Stimulated activated effector memory CD8-positive, alpha-beta T cell treated with anti-CD3 and anti-CD28 coated beads, Interleukin-12 subunit alpha, Interleukin-12 subunit beta, amount 100 ng/mL, for 72 hours (primary cell): ENCODE measurements around the gene FAF1.
"Not testable (repeated sequence)": the region's sequence is repeated elsewhere in the genome, so short reads cannot be mapped to it uniquely, and the experiment has no call there.

Experiments used
- ATAC-seq: fragments of 150-1000 bp; cut with Tn5 transposase; 2 replicates; pipeline ENCODE4 v1.10.0; 2021
- DNase-seq, 2 donors: peaks; one replicate each; pipeline ENCODE4 v3.0.0; 2021 to 2022; ENCODE audit warnings: low spot score in 2 of 2
- H3K27ac Mint-ChIP-seq: one replicate; pipeline ENCODE4 v1.8.0; 2022; ENCODE audit warnings: mild to moderate bottlenecking, mixed read lengths
- H3K36me3 Mint-ChIP-seq: one replicate; pipeline ENCODE4 v1.8.0; 2022; ENCODE audit warnings: mild to moderate bottlenecking, mixed read lengths
- H3K4me1 Mint-ChIP-seq: one replicate; pipeline ENCODE4 v1.8.0; 2022; ENCODE audit warnings: mixed read lengths
- H3K4me3 Mint-ChIP-seq: one replicate; pipeline ENCODE4 v1.8.0; 2022; ENCODE audit warnings: mild to moderate bottlenecking, mixed read lengths
- H3K9me3 Mint-ChIP-seq: one replicate; pipeline ENCODE4 v1.8.0; 2022; ENCODE audit warnings: mixed read lengths

The FAF1 gene

DNA sequence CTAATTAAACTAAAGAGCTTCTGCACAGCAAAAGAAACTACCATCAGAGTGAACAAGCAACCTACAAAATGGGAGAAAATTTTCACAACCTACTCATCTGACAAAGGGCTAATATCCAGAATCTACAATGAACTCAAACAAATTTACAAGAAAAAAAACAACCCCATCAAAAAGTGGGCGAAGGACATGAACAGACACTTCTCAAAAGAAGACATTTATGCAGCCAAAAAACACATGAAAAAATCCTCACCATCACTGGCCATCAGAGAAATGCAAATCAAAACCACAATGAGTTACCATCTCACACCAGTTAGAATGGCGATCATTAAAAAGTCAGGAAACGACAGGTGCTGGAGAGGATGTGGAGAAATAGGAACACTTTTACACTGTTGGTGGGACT, 95.2 kb downstream of the FAF1 start:
- not testable (repeated sequence) for H3K36me3 Mint-ChIP-seq, DNase-seq, H3K27ac Mint-ChIP-seq, H3K4me3 Mint-ChIP-seq, ATAC-seq
- peaks cover 28% of the 10 kb centered on the region for H3K4me1 Mint-ChIP-seq
- peaks cover 15% of the 10 kb centered on the region for H3K9me3 Mint-ChIP-seq

DNA sequence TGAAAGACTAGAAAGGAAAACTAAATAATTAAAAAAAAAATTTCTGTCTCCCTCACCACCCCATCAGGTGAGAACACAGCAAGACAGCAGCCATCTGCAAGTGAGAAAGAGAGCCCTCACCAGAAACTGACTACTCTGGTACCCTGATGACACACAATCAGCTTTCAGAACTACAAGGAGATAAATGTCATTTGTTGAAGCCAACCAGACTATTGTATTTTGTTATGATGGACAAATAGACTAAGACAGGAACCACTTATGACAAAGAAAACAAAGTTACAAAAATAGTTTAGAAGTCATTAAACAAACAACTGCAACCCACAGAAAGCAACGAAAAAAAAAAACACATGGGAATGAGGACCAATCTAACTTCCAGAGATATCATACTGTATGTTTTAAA, 98.3 kb downstream of the FAF1 start:
- no peak for ATAC-seq
- Mint-ChIP-seq H3K27ac (no peak overlapping the region), H3K4me1 (peaks cover 23% of the 10 kb centered on the region), H3K36me3 (no peaks in the 10 kb centered on the region), H3K4me3 (no peak overlapping the region), H3K9me3 (peaks cover 15% of the 10 kb centered on the region)
- DNase-seq, result no peak

DNA sequence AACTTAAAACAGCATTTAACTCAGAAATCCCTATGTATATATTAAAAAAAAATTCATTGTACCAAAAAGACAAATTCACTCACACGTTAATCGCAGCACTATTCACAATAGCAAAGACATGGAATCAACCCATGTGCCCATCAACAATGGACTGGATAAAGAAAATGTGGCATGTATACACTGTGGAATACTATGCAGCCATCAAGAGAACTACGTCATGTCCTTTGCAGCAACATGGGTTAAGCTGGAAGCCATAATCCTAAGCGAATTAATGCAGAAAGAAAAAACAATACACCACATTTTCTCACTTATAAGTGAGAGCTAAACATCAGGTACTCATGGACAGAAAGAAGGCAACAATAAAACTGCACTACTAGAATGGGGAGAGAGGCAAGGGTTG, 99.4 kb downstream of the FAF1 start:
- no peak for ATAC-seq
- peaks cover 15% of the 10 kb centered on the region for H3K9me3 Mint-ChIP-seq
- H3K4me3 Mint-ChIP-seq, result no peak overlapping the region
- no peak overlapping the region for H3K27ac Mint-ChIP-seq
- H3K4me1 Mint-ChIP-seq, result peaks cover 13% of the 10 kb centered on the region
- peaks cover 5% of the 10 kb centered on the region for H3K36me3 Mint-ChIP-seq
- no peak for DNase-seq

DNA sequence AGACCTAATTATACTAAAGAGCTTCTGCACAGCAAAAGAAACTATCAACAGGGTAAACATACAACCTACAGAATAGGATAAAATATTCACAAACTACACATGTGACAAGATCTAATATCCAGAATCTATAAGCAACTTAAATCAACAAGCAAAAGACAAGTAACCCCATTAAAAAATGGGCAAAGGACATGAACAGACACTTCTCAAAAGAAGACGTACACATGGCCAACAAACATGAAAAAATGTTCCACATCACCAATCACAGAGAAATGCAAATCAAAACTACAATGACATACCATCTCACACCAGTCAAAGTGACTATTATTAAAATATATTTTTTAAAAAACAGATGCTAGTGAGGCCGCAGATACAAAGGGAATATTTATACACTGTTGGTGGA, 99.8 kb downstream of the FAF1 start:
- no peak overlapping the region for H3K4me3 Mint-ChIP-seq
- H3K36me3 Mint-ChIP-seq, result peaks cover 5% of the 10 kb centered on the region
- ATAC-seq (no peak), DNase-seq (no peak)
- H3K9me3 Mint-ChIP-seq, result peaks cover 15% of the 10 kb centered on the region
- H3K4me1 Mint-ChIP-seq, result peaks cover 13% of the 10 kb centered on the region
- no peak overlapping the region for H3K27ac Mint-ChIP-seq

DNA sequence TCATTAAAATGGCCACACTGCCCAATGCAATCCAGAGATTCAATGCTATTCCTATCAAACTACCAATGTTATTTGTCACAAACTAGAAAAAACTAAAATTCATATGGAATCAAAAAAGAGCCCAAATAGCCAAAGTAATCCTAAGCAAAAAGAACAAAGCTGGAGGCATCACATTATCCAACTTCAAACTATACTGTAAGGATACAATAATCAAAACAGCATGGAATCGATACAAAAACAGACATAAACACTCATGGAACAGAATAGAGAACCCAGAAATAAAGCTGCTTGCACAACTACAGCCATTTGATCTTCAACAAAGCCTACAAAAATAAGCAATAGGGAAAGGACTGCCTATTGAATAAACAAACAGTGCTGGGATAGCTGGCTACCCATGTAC, 100.4 kb downstream of the FAF1 start:
- Mint-ChIP-seq H3K9me3 (peaks cover 15% of the 10 kb centered on the region), H3K27ac (no peak overlapping the region), H3K4me3 (no peak overlapping the region), H3K4me1 (peaks cover 13% of the 10 kb centered on the region), H3K36me3 (peaks cover 5% of the 10 kb centered on the region)
- no peak for DNase-seq
- ATAC-seq, result no peak

DNA sequence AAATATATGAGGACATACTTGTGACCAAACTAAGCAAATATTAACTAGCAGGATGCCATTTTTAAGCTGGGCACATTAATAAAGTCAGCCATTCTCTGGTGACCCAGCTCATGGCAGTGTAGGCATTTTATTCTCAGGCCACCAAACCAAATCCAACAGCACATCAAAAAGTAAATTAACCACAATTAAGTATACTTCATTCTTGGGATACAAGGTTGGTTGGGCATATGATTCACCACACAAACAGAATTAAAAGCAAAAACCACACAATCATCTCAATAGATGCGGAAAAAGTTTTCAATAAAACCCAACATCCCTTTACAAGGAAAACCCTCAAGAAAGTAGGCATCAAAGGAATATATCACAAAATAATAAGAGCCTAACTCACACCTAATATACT, 101.3 kb downstream of the FAF1 start:
- Mint-ChIP-seq H3K4me3 (no peak overlapping the region), H3K27ac (no peak overlapping the region), H3K9me3 (peaks cover 15% of the 10 kb centered on the region), H3K36me3 (peaks cover 5% of the 10 kb centered on the region), H3K4me1 (peaks cover 13% of the 10 kb centered on the region)
- no peak for DNase-seq
- no peak for ATAC-seq

DNA sequence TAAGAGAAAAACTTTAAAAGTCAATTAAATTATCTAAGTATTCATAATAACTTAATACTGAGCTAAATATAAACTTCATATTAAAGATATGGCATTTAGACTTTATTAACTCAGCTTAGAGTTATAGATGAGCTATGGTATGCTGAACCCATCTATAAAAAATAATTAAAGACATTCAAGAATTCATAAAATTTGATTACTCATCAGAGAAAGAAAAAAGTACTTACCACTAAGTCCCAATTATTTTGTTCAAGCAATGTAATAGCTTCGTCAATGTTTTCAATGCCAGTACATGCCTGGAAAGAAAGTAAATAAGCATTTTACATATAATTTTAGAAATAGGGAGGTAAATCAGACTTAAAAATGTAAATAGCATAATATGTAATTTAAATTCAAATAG, 102.4 kb downstream of the FAF1 start:
- Mint-ChIP-seq H3K9me3 (peaks cover 13% of the 10 kb centered on the region), H3K4me1 (peaks cover 7% of the 10 kb centered on the region), H3K27ac (no peak overlapping the region), H3K4me3 (no peak overlapping the region), H3K36me3 (peaks cover 5% of the 10 kb centered on the region)
- no peak for DNase-seq
- ATAC-seq, result no peak

DNA sequence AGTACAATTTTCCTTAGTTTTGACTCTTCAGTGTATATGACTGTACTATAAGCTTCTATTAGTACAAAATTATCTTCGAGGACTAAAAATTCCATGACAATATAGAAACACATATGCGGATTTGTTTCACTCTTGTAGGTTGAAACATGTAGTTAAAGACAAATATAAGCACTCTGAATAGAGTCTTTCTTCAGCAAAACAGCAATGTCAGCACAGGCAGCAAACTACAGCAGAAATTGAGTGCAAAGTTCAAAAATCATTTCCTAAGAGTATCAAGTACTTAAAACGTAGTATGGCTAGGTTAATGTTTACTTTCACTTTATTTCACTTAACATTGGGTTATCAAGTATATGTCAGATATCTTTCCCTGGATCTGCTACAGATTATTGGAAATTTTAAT, 106.7 kb downstream of the FAF1 start:
- no peak for DNase-seq
- H3K4me3 Mint-ChIP-seq, result no peak overlapping the region
- ATAC-seq, result no peak
- no peak overlapping the region for H3K27ac Mint-ChIP-seq
- peaks cover 5% of the 10 kb centered on the region for H3K36me3 Mint-ChIP-seq
- peaks cover 9% of the 10 kb centered on the region for H3K4me1 Mint-ChIP-seq
- H3K9me3 Mint-ChIP-seq, result no peaks in the 10 kb centered on the region

DNA sequence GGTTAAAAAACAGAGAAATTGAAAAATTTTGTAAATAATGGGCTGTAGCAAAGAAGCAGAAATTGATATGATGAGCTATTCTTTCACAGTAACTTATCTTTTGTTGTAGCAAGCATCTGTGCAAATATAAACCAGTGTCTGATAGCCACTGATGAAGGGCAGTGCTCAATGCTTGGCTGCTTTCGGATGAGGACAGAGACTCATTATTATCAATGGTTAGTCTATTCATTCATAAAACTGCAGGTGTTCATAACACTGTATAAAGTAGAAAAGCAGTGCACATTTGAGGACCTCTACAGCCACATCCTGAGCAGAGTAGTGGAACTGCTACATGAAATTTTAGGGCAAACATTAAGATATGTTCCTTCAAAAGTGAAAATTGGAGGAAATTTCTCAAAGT, 107.2 kb downstream of the FAF1 start:
- ATAC-seq, result no peak
- DNase-seq, result no peak
- Mint-ChIP-seq H3K9me3 (peaks cover under 1% of the 10 kb centered on the region), H3K36me3 (peaks cover 5% of the 10 kb centered on the region), H3K4me1 (peaks cover 9% of the 10 kb centered on the region), H3K27ac (no peak overlapping the region), H3K4me3 (no peak overlapping the region)

DNA sequence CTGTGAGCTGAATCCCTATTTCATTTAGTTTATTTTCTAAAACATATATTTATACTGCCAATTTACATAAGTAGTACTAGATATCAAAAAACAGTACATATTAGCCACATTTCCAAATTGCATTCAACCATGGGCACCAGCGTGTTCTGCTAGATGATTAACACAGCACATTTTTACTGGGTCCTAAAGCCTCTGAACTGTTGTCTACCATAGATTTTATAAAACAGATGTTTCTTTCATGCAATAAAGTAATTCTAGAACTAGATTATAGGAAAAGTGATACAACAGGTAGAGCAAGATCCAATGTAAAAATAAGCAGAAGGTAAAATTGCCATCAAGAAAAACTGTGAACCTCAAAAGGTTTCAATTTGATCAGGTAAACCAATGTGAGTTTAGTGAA, 108.6 kb downstream of the FAF1 start:
- no peak overlapping the region for H3K4me3 Mint-ChIP-seq
- H3K36me3 Mint-ChIP-seq, result peaks cover 5% of the 10 kb centered on the region
- DNase-seq, result no peak
- no peak overlapping the region for H3K27ac Mint-ChIP-seq
- ATAC-seq, result no peak
- peaks cover 5% of the 10 kb centered on the region for H3K9me3 Mint-ChIP-seq
- peaks cover 12% of the 10 kb centered on the region for H3K4me1 Mint-ChIP-seq

DNA sequence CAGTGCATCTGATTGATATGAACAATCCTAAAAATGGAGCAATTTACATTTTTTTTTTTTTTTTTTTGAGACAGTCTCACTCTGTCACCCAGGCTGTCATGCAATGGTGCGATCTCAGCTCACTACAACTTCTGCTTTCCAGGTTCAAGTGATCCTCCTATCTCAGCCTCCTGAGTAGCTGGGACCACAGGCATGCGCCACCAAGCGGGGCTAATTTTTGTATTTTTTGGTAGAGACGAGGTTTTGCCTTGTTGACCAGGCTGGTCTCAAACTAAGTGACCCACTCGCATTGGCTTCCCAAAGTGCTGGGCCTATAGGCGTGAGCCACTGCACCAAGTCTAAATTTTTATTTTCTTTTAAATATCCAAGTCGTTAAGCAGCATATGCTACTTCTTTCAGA, 109.0 kb downstream of the FAF1 start:
- DNase-seq (no peak), ATAC-seq (no peak)
- peaks cover 1% of the 10 kb centered on the region for H3K36me3 Mint-ChIP-seq
- peaks cover 16% of the 10 kb centered on the region for H3K4me1 Mint-ChIP-seq
- H3K4me3 Mint-ChIP-seq, result no peak overlapping the region
- H3K27ac Mint-ChIP-seq, result no peak overlapping the region
- peaks cover 5% of the 10 kb centered on the region for H3K9me3 Mint-ChIP-seq

DNA sequence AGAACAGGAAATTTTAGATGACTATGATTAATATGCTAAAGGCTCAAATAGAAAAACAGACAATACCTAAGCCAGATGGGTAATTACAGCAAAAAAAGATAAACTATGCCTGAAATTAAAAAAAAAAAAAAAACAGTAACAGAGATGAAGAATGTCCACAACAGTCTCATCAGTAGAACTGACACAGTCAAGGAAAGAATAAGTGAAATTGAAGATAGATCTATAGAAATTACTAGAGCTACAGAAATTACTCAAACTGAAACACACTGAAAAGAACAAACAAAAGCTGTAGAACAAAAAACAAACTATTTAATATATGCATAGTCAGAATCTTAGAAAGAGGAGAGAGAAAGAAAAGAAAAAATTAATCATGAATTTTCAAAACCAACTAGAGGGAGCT, 112.8 kb downstream of the FAF1 start:
- peaks cover 5% of the 10 kb centered on the region for H3K9me3 Mint-ChIP-seq
- peaks cover 30% of the 10 kb centered on the region for H3K4me1 Mint-ChIP-seq
- H3K4me3 Mint-ChIP-seq, result no peak overlapping the region
- DNase-seq (no peak), ATAC-seq (no peak)
- no peaks in the 10 kb centered on the region for H3K36me3 Mint-ChIP-seq
- no peak overlapping the region for H3K27ac Mint-ChIP-seq

DNA sequence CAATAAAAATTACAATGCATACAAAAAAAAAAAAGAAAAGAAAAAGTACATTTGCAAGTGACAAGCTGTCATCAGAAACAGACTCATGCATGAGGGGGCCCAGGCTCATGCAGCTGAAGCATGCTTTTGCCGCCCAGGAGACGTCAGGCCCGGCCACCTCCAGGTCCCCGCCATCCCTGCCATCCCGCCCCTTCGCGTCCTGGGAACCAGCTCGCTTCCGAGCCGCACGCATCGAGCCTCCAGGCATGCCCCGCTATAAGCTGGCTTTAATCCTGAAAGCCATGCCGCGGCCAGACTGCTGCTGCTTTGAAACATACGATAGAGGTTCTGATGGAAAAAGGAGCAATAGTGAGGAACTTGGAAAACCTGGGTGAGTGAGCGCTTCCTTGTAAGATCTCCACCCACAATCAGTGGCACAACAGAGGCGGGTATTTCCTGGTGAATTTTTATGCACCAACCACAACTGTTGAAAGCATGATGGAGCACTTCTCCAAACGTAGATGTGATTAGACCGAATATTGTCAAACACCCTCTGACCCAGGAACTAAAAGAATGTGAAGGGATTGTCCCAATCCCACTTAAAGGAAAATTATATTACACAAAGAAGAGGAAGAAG, 113.7 kb downstream of the FAF1 start:
- Mint-ChIP-seq H3K9me3 (peaks cover 5% of the 10 kb centered on the region), H3K4me3 (no peak overlapping the region), H3K36me3 (no peaks in the 10 kb centered on the region), H3K4me1 (peaks cover 33% of the 10 kb centered on the region), H3K27ac (no peak overlapping the region)
- DNase-seq (no peak), ATAC-seq (no peak)

DNA sequence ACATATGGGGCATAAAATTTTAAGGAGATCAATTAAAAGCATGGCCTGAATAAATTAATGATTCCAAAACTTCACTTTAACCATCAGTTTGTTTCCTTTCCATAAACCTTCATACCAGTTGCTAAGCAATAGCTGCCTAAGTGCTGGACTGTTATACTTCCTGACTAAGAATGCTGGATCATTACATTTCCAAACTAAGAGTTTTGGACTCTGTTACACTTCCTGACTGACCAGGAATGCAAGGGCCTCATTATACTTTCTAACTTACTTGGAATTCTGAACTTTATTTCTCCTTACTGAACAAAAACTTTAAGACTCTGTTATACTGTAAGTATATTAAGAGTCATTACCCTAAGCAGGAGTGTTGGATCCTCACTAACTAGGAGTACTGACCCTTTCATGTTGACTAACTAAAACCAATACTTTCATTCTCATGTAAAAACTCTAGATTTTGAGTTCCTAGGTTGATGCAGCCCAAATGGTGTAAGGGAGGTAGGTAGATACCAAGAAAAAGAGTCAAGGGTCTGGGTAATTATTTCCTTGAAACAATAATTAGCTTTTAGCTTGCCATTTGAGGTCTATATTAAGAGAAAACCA, 118.2 kb downstream of the FAF1 start:
- Mint-ChIP-seq H3K4me3 (no peak overlapping the region), H3K9me3 (no peaks in the 10 kb centered on the region), H3K4me1 (peaks cover 28% of the 10 kb centered on the region), H3K27ac (no peak overlapping the region), H3K36me3 (no peaks in the 10 kb centered on the region)
- ATAC-seq (no peak), DNase-seq (no peak)

DNA sequence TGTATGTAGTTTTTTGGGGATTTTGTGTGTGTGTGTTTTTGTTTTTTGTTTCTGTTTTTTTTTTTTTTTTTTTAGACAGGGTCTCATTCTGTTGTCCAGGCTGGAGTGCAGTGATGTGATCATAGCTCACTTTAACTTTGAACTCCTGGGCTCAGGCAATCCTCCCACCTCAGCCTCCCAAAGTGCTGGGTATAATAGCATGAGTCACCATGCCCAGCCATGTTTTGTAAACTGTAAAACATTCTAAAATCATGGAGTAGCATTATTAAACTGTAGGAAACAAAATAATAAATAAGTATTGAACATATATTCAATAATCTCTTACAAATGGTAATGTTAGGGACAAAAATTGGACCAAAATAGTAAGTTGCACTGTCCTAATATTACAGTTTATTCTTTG, 124.0 kb downstream of the FAF1 start:
- no peaks in the 10 kb centered on the region for H3K36me3 Mint-ChIP-seq
- DNase-seq (no peak), ATAC-seq (no peak)
- peaks cover 19% of the 10 kb centered on the region for H3K4me1 Mint-ChIP-seq
- no peak overlapping the region for H3K4me3 Mint-ChIP-seq
- H3K9me3 Mint-ChIP-seq, result no peaks in the 10 kb centered on the region
- no peak overlapping the region for H3K27ac Mint-ChIP-seq

DNA sequence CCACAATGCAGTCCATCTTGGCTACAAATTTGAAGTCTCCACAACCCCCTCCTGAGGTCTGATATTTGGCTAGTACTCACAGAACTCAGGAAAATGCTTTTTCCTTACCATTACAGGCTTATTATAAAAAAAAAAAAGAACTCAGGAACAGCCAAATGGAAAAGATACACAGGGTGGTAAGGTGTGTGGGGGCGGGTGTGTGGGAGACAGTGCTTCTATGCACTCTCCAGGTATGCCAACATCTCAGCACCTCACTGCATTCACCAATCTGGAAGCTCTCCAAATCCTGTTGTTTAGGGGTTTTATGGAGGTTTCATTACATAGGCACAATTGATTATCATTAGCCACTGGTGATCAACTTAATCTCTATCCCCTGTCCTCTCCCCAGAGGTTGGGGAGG, 126.9 kb downstream of the FAF1 start:
- no peak overlapping the region for H3K4me3 Mint-ChIP-seq

More for the DNA sequence above, 126.9 kb downstream of the FAF1 start:
- H3K9me3 Mint-ChIP-seq, result no peaks in the 10 kb centered on the region
- ATAC-seq (no peak), DNase-seq (no peak)
- no peaks in the 10 kb centered on the region for H3K36me3 Mint-ChIP-seq
- H3K4me1 Mint-ChIP-seq, result peaks cover 35% of the 10 kb centered on the region
- H3K27ac Mint-ChIP-seq, result peak overlapping the region; percentile 38
